Fibroblast of skin of left biceps (primary cell): ENCODE results near the gene SESN3.

Source experiments
- DNase-seq, 2 experiments: peaks; one replicate each; pipeline ENCODE4 v3.0.0-alpha.2; 2013; ENCODE audit warnings: low read depth in 2 of 2

The SESN3 gene

DNA sequence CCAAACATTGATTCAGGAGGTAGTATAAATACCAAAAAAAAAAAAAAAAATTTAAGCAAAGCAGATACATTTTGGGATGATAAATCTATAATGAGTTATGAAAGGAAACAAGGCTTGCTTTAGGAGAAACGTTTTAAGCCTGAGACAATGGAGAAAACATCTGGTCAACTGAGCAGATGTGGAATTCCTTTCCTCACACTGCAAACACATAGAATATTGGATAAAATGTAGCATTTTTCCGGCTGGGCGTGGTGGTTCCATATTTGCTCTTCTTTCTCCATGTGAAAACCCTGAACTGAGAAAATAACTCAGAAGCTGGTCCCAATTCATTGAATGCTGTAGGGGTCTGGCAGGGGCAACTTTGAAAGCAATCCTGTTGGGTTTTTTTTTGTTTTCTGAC, 107.4 kb downstream of the SESN3 start:
- DNase-seq: no peak

DNA sequence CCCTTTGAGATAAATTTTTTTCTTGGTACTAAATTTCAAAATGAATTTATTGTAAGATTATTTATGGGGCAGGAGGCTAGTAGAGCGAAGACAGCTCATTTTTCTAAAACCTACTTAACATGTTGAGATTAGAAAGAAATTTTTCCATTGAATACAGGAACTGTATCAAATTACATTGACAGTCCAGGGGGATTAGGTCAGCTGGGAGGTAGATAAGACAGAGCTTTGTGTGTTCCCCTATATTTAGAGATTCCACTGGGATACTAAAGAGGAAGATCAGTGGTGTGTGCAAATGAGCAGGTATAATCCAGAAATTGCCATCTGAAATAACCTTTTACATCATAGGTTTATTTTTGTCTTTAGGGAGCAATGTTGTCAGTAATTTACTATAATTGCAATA, 109.3 kb downstream of the SESN3 start:
- DNase-seq: no peak

GRCh38 chr11:95119361-95120060, 111.5 kb downstream of the SESN3 start:
- DNase-seq: no peak

DNA sequence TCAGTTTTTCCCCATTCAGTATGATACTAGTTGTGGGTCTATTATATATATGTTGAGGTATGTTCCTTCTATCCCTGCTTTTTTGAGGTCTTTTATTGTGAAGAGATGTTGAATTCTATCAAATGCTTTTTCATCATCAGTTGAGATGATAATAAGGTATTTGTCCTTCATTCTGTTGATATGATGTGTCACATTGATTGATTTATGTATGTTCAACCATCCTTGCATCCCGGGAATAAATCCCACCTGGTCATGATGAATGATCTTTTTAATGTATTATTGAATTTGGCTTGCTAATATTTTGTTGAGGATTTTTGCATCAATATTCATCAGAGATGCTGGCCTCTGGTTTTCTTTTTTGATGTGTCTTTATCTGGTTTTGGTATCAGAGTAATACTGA, 115.4 kb downstream of the SESN3 start:
- no peak for DNase-seq
